ENCODE results near the gene ARHGAP5. TPM values are rescaled to one million over a fixed set of nuclear protein-coding genes. Genes with fewer than 3 reads are reported as not detected.

ARHGAP5 gene
- total and polyA plus RNA-seq, 2 donors (not counting 3 experiments of a cell fraction or from before 2014, with no cell fraction given): 4.3 to 36.2 TPM

- no peak overlapping the region for H3K4me3 ChIP-seq (replicated peaks in 1 of 3; ENCODE audit: insufficient read depth in 1 of 3, low read depth in 1 of 3, low read length in 3 of 3)
- H3K36me3 ChIP-seq (ENCODE audit: control insufficient read depth in 2 of 2, extremely low read depth in 1 of 2, insufficient read depth in 2 of 2, low read length in 2 of 2): no peaks in the 10 kb centered on the region
- H3K4me1 ChIP-seq (ENCODE audit: control insufficient read depth, extremely low read depth, insufficient read depth, low read length): no peaks in the 10 kb centered on the region
- no peaks in the 10 kb centered on the region for H4K20me1 ChIP-seq (replicated peaks; ENCODE audit: control insufficient read depth, extremely low read depth, insufficient read depth, low read length)
- no peak overlapping the region for H2AFZ ChIP-seq (ENCODE audit: low read depth, low read length)
- dilution Hi-C loops (cut with MboI; ENCODE audit: extremely low pct_ligation_motif_present, low sequenced_read_pairs) (no loop called here), intact Hi-C loops (cut with micrococcal nuclease) (no loop called here)
- H3K27me3 ChIP-seq (ENCODE audit: control insufficient read depth in 2 of 2, insufficient read depth in 2 of 2, low read length in 2 of 2): no peaks in the 10 kb centered on the region
- DNase-seq (ENCODE audit: low read depth, low spot score) (no peak), FAIRE-seq (no peak)
- ChIA-PET CTCF (no interaction called here), POLR2A (no interaction called here)
- TF ChIP-seq GATA2 (IDR thresholded peaks at IDR 0.05; ENCODE audit: insufficient read depth, insufficient read length, low read depth, low read length): no peak
- TF ChIP-seq POLR2AphosphoS5 (IDR thresholded peaks at IDR 0.05; ENCODE audit: insufficient read depth, low read depth, low read length): no peak
- no peak for TF ChIP-seq EZH2 (IDR thresholded peaks at IDR 0.05; ENCODE audit: borderline replicate concordance, low read depth, low read length, severe bottlenecking)
- TF ChIP-seq POLR2A (IDR thresholded peaks at IDR 0.05; ENCODE audit: low read depth, low read length): no peak
- TF ChIP-seq FOS (IDR thresholded peaks at IDR 0.05; ENCODE audit: borderline replicate concordance, insufficient read depth, low read length): no peak
- no peak for TF ChIP-seq MYC (IDR thresholded peaks at IDR 0.05; ENCODE audit: low read depth, low read length)
- H3K4me2 ChIP-seq (ENCODE audit: insufficient read depth, low read length): no peak overlapping the region
- H3K9me3 ChIP-seq (replicated peaks; ENCODE audit: control insufficient read depth, insufficient read depth, low read length): no peaks in the 10 kb centered on the region
- no peaks in the 10 kb centered on the region for H3K9me1 ChIP-seq (replicated peaks; ENCODE audit: control insufficient read depth, extremely low read depth, insufficient read depth, low read length)
- BruUV-seq (replicated peaks): no TSS peak
- H3K79me2 ChIP-seq (ENCODE audit: control insufficient read depth, insufficient read depth, low read length): no peaks in the 10 kb centered on the region
- no peak overlapping the region for H3K27ac ChIP-seq (ENCODE audit: insufficient read depth, low read depth, low read length)
- no peak overlapping the region for H3K9ac ChIP-seq (replicated peaks; ENCODE audit: extremely low read depth, insufficient read depth, low read length)
These were observed 88.9 kb downstream of the ARHGAP5 start for GRCh38 chr14:32166029-32166428.

DNA sequence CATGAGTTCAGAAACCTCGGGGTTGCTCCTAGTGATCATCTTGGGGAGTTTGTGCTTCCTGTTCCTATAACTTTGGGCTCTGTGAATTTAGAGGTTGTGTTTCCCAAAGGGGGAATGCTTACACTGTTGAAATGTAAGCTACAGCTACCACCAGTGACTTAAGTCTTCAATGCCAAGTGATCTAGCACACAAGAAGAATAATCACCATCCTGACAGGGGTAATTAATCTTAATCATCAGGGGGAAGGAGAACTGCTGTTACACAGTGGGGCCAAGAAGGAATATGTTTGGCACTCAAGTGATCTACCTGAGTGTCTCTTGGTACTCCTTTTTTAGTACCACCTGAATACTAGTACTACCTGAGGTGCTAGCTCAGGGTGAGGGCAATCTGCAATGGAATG lies 89.8 kb downstream of the ARHGAP5 start:
- H3K4me1 ChIP-seq (ENCODE audit: control insufficient read depth, extremely low read depth, insufficient read depth, low read length): no peaks in the 10 kb centered on the region
- ChIA-PET POLR2A (no interaction called here), CTCF (no interaction called here)
- H3K79me2 ChIP-seq (ENCODE audit: control insufficient read depth, insufficient read depth, low read length): no peaks in the 10 kb centered on the region
- DNase-seq (ENCODE audit: low read depth, low spot score): no peak
- H2AFZ ChIP-seq (ENCODE audit: low read depth, low read length): no peak overlapping the region
- no peaks in the 10 kb centered on the region for H3K36me3 ChIP-seq (ENCODE audit: control insufficient read depth in 2 of 2, extremely low read depth in 1 of 2, insufficient read depth in 2 of 2, low read length in 2 of 2)
- H4K20me1 ChIP-seq (replicated peaks; ENCODE audit: control insufficient read depth, extremely low read depth, insufficient read depth, low read length): no peaks in the 10 kb centered on the region
- H3K27me3 ChIP-seq (ENCODE audit: control insufficient read depth in 2 of 2, insufficient read depth in 2 of 2, low read length in 2 of 2): no peaks in the 10 kb centered on the region
- dilution Hi-C loops (cut with MboI; ENCODE audit: extremely low pct_ligation_motif_present, low sequenced_read_pairs) (no loop called here), intact Hi-C loops (cut with micrococcal nuclease) (no loop called here)
- H3K9me3 ChIP-seq (replicated peaks; ENCODE audit: control insufficient read depth, insufficient read depth, low read length): no peaks in the 10 kb centered on the region
- no peak overlapping the region for H3K27ac ChIP-seq (ENCODE audit: insufficient read depth, low read depth, low read length)
- H3K9ac ChIP-seq (replicated peaks; ENCODE audit: extremely low read depth, insufficient read depth, low read length): no peak overlapping the region
- H3K4me3 ChIP-seq (replicated peaks in 1 of 3; ENCODE audit: insufficient read depth in 1 of 3, low read depth in 1 of 3, low read length in 3 of 3): no peak overlapping the region
- FAIRE-seq: no peak
- H3K9me1 ChIP-seq (replicated peaks; ENCODE audit: control insufficient read depth, extremely low read depth, insufficient read depth, low read length): no peaks in the 10 kb centered on the region
- no peak overlapping the region for H3K4me2 ChIP-seq (ENCODE audit: insufficient read depth, low read length)
- TF ChIP-seq FOS (IDR thresholded peaks at IDR 0.05; ENCODE audit: borderline replicate concordance, insufficient read depth, low read length) (no peak), POLR2A (IDR thresholded peaks at IDR 0.05; ENCODE audit: low read depth, low read length) (no peak), EZH2 (IDR thresholded peaks at IDR 0.05; ENCODE audit: borderline replicate concordance, low read depth, low read length, severe bottlenecking) (no peak), GATA2 (IDR thresholded peaks at IDR 0.05; ENCODE audit: insufficient read depth, insufficient read length, low read depth, low read length) (no peak), MYC (IDR thresholded peaks at IDR 0.05; ENCODE audit: low read depth, low read length) (no peak), CTCF (IDR thresholded peaks at IDR 0.05; ENCODE audit: extremely low read depth in 1 of 2, insufficient read depth in 1 of 2, low read depth in 1 of 2, low read length in 2 of 2) (no peak), JUN (IDR thresholded peaks at IDR 0.05; ENCODE audit: borderline replicate concordance, insufficient read depth, insufficient read length, low read depth) (no peak), POLR2AphosphoS5 (IDR thresholded peaks at IDR 0.05; ENCODE audit: insufficient read depth, low read depth, low read length) (no peak)
- TF ChIP-seq, protein P1, sequence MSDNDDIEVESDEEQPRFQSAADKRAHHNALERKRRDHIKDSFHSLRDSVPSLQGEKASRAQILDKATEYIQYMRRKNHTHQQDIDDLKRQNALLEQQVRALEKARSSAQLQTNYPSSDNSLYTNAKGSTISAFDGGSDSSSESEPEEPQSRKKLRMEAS (IDR thresholded peaks at IDR 0.05; ENCODE audit: insufficient read depth, insufficient read length): no peak
- no TSS peak for BruUV-seq (replicated peaks)
